Dermis microvascular lymphatic vessel endothelial cell (primary cell): ENCODE data around the gene RUVBL1. TPM values are rescaled to one million over a fixed set of nuclear protein-coding genes. Genes with fewer than 3 reads are reported as not detected.
"Not testable (repeated sequence)": the region's sequence is repeated elsewhere in the genome, so short reads cannot be mapped to it uniquely, and the experiment has no call there.

Experiments used
- DNase-seq, 2 donors: peaks; one replicate each; pipeline versions ENCODE4 v3.0.0 to v3.0.0-alpha.2; 2010; ENCODE audit warnings: low read depth in 2 of 2
- total RNA-seq: library from RNA; depleted of rRNA; stranded (reverse); fragments of >200 nt; gene quantifications from 2 replicates; pipeline ENCODE4 v1.2.1, GENCODE V29; 2014

Gene RUVBL1
- 37.6 and 52.2 TPM in 2 replicates for total RNA-seq

GRCh38 chr3:128123538-128124368 is at the start of gene RUVBL1:
Gene RUVBL1, minus strand, starts transcription at chr3:128123812. Its CDS starts 88 bp downstream, at chr3:128123724.
- DNase-seq: peak; percentile 95 to 96

- DNase-seq: no peak
These were observed 49.6 kb upstream of the RUVBL1 start for GRCh38 chr3:128173200-128173599.

- DNase-seq: peak; percentile 64 to 83
These were observed 47.4 kb upstream of the RUVBL1 start for GRCh38 chr3:128170866-128171516.

GRCh38 chr3:128168836-128169235 is 45.2 kb upstream of the RUVBL1 start:
- DNase-seq: no peak

- DNase-seq: no peak
These were observed 44.5 kb upstream of the RUVBL1 start for GRCh38 chr3:128167973-128168674.

GRCh38 chr3:128167646-128167972 is 44.0 kb upstream of the RUVBL1 start:
- DNase-seq: no peak

- DNase-seq: no peak
These were observed 43.4 kb upstream of the RUVBL1 start for GRCh38 chr3:128166971-128167453.

- no peak for DNase-seq
These were observed 39.8 kb upstream of the RUVBL1 start for GRCh38 chr3:128163432-128163831.

- DNase-seq: no peak
These were observed 37.0 kb upstream of the RUVBL1 start for GRCh38 chr3:128160661-128161060.

GRCh38 chr3:128155616-128156360 is 32.2 kb upstream of the RUVBL1 start:
- no peak for DNase-seq

- DNase-seq: not testable (repeated sequence)
These were observed 30.7 kb upstream of the RUVBL1 start for GRCh38 chr3:128154354-128154753.

- DNase-seq: peak; percentile 16 to 75
These were observed 29.8 kb upstream of the RUVBL1 start, which contains the start of gene EEFSEC for GRCh38 chr3:128153156-128154041. Gene EEFSEC, plus strand, starts transcription at chr3:128153481. Its CDS starts 27 bp downstream, at chr3:128153508.

- DNase-seq: peak; percentile 48 to 64
These were observed 29.0 kb upstream of the RUVBL1 start for GRCh38 chr3:128152419-128153155.

GRCh38 chr3:128151758-128152274 is 28.2 kb upstream of the RUVBL1 start:
- DNase-seq: no peak

GRCh38 chr3:128149650-128150049 is 26.0 kb upstream of the RUVBL1 start:
- DNase-seq: no peak

GRCh38 chr3:128146201-128146600 is 22.6 kb upstream of the RUVBL1 start:
- no peak for DNase-seq

- DNase-seq: no peak
These were observed 21.7 kb upstream of the RUVBL1 start for GRCh38 chr3:128145279-128145678.

- DNase-seq: no peak
These were observed 21.0 kb upstream of the RUVBL1 start for GRCh38 chr3:128144512-128145187.

- DNase-seq: no peak
These were observed 19.9 kb upstream of the RUVBL1 start for GRCh38 chr3:128143496-128143895.
